NCI-H446 (cell line): ENCODE results near the gene NEU3.
"Not testable (repeated sequence)": the region's sequence is repeated elsewhere in the genome, so short reads cannot be mapped to it uniquely, and the experiment has no call there.

Experiments used
- DNase-seq, 2 experiments: peaks; one replicate each; lab custom pipeline; 2025; lab: John Stamatoyannopoulos, UW

The NEU3 gene

DNA sequence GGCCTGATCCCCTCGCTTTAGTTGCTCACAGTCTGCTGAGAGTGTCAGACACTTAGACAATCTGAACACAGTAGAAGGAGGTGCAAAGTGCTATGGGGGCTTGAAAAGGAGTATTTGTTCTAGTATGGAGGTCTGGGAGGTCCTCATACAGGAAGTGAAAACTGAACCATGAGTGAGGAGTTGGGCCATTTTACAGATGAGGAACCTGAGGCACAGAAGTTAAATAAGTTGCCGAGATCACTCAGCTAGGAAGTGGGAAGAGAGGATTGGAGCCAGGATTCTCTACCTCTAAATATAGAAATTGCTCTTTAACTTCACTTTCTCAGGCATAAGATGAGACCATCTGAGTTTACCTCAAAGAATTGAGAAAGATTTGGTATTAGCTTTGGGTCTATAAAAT is 4.0 kb upstream of the NEU3 start:
- DNase-seq: no peak

- no peak for DNase-seq
Measured at GRCh38 chr11:74989260-74989638, 516 bp downstream of the NEU3 start.

DNA sequence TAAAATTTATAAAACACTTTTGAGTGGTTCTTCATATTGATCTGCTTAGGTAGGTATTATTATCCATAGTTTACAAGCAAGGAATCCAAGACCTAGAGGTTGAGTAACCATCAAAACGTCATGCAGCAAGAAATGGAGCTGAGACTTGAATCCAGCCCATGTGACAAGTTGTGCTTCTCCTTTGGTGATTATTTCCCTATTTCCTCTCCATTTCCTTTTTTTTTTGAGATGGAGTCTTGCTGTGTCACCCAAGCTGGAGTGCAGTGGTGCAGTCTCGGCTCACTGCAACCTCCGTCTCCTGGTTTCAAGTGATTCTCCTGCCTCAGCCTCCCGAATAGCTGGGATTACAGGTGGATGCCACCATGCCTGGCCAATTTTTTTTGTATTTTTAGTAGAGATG is 1.4 kb downstream of the NEU3 start:
- DNase-seq: not testable (repeated sequence)

DNA sequence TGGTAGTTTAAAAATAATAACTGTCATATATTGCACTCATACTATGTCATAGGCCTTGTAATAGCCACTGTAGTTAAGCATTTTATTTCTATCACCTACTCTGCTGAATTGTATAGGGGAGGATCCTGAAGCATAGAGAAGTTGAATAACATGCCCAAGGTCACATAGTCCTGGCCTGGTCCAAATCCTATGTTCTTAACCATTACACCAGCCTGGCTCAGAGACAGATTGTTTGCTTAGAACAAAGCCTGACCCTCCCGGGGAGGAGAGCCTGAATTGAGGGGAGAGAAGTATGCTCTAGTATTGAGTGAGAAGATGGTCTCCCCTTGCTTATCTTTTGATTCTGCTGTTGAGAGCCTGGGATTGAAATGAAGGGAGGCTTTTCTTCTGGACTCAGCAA is 2.2 kb downstream of the NEU3 start:
- no peak for DNase-seq

GRCh38 chr11:74992852-74993251 is 4.1 kb downstream of the NEU3 start:
- DNase-seq: no peak

DNA sequence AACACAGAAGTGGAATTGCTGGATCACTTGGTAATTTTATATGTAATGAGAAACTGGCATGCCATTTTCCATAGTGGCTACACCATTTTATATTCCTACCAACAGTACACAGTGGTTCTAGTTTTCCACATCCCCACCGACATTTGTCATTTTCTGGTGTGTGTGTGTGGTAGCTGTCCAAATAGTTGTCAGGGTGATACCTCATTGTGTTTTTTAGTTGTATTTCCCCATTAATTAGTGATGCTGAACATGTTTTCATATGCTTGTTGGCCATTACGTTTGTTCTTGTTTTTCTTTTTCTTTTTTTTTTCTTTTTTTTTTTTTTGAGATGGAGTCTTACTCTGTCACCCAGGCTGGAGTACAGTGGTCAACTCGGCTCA is 12.2 kb downstream of the NEU3 start:
- DNase-seq: no peak

DNA sequence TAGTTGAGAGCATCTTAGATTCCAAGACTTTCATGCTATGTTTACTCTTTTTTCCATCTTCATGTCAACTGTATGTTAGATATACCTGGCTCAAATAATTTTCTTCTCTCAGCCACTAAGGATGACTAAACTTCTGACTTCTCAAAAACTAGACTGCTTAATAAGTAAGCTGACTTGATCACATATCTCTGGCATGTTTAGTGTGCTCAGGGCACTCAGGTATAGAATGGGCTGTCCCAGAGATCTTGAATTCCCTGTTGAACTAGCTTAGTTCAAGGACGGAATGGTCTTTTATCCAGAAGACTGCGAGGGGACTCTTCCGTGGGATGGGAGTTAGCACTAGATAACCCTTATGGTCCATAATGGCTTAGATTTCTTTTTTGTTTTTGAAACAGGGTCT is 13.0 kb downstream of the NEU3 start:
- no peak for DNase-seq

GRCh38 chr11:75002516-75002915 is 13.8 kb downstream of the NEU3 start:
- DNase-seq: no peak

- no peak for DNase-seq
Measured at GRCh38 chr11:75004215-75004614, 15.5 kb downstream of the NEU3 start.

- DNase-seq: no peak
Measured at GRCh38 chr11:75011357-75011756, 22.6 kb downstream of the NEU3 start.

DNA sequence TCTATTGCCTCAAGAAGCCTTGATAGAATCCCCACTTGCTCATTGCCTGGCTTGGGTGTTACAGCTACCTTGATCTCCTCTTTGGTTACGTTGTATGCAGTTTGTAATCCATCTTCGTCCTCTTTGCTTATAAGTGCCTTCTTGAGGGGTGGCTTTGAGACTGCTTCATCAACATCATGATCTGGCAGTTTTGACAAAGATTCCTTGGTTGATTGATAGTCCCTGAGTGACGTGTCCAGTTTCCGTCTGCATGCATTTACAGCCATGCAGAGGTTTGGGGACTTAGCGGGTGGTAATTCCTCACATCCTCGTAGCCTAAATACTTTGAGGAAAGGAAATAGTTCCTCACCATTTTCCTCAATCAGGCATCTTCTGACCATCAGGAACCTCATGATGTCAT is 23.1 kb downstream of the NEU3 start:
- DNase-seq: no peak

DNA sequence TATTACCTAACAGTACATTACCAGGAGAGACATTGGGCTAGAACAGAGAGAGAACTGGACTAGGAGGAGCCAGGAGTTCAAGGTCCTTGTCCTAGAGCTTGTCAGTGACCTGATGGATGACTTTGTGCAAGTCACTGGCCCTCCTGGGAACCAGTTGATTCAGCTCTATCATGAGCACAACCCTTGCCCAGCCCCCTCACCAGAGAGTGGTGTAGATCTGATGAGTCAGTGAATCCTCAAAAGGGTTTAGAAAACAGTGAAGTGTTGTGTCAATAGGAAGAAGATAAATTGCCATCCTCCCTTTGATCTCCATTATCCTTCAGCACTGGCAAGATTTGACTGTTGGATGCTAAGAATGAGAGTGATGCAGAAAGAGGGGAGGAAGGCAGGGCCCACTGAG is 24.3 kb downstream of the NEU3 start:
- DNase-seq: no peak

GRCh38 chr11:75014129-75014528 is 25.4 kb downstream of the NEU3 start:
- DNase-seq: no peak

DNA sequence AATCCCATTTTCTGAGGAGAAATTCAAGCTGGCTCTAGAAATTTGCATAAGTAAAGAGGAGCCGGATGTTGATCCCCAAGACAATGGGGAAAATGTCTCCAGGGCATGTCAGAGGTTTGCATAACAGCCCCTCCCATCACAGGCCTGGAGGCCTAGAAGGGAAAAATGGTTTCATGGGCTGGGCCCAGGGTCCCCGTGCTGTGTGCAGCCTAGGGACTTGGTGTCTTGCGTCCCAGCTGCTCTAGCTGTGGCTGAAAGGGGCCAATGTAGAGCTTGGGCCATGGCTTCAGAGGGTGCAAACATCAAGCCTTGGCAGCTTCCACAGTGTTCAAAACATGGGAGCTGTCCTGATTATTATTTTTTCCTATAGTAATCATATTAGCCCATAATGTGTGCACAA is 30.5 kb downstream of the NEU3 start:
- DNase-seq: not testable (repeated sequence)

DNA sequence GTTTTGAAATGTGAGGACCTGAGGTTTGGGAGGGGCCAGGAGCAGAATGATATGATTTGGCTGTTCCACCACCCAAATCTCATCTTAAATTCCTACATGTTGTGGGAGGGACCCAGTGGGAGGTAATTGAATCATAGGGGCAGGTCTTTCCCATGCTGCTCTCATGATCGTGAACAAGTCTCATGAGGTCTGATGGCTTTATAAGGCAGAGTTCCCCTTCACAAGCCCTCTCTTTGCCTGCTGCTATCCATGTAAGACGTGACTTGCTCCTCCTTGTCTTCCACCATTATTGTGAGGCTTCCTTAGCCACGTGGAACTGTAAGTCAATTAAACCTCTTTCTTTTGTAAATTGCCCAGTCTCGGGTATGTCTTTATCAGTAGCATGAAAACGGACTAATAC is 31.6 kb downstream of the NEU3 start:
- DNase-seq: not testable (repeated sequence)

- DNase-seq: no peak
Measured at GRCh38 chr11:75022296-75022695, 33.6 kb downstream of the NEU3 start.

DNA sequence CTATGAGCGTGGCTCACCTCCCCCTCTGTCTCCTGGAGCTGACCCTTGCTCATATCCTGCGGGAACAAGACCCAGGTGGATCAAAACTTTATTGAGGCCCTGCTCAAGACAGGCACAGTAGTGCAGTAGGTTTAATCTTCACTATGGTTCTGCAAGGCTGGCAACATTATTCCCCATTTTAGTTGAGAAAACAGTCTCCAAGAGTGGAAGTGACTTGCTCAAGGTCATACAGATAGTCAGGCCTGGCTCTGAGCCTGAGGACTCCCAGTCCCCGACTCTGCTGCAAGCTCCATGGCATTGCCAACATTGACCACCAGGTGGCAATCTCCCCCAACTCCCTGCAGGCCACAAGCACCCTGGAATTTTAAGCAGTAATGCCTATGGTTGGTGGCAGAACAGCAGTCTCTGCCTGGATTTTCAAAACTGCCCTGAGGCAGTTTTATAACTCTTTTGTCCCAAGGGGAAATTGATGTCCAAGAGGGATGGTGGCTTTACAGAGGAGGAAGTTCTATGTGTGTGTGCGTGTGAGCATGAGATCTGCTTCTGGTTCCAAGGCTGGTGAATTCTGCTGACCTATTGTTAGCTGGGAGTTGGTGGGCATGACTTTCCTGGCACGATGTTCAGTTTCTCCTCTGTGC is 34.1 kb downstream of the NEU3 start:
- DNase-seq: peak; percentile 72 to 87

DNA sequence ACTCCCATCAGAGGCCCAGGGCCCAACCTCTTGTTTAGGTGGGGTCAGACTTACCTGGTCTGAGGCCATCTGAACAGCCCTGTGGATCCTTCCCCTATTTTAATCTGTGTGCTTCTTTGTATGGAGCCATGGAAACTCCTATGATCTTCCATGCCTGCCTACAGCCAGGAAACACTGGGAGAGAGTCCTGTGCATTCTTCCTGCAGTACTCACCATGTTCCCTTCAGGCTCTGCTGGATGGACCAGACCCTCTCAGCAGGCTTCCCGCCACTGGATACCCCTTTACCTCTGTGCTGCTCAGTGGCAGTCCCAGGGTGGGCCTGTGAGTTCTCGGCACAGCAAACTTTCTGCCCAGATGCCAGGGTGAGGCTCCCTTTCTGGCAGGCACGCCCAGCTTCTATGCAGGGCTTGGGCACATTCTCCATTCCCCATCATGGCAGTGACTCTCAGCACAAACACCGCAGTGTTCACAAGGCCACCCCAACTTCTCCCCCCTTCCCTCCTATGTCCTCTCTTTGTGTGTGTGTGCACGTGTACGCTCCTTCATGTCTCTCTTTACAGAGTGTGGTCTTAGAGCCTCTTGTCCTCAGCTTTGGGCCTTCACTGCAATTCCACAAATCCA is 34.8 kb downstream of the NEU3 start:
- DNase-seq: no peak

- DNase-seq: no peak
Measured at GRCh38 chr11:75024068-75024449, 35.3 kb downstream of the NEU3 start.

GRCh38 chr11:75024764-75025211 is 36.1 kb downstream of the NEU3 start:
- peak in 1 of 2 experiments; percentile 18 for DNase-seq

- no peak for DNase-seq
Measured at GRCh38 chr11:75025561-75025960, 36.8 kb downstream of the NEU3 start.

- DNase-seq: no peak
Measured at GRCh38 chr11:75028321-75028720, 39.6 kb downstream of the NEU3 start.

- DNase-seq: peak in 1 of 2 experiments; percentile 6
Measured at GRCh38 chr11:75028724-75029123, 40.0 kb downstream of the NEU3 start.
